22Rv1 (cell line): ENCODE results near the gene VGLL4.

Experiments used
- H3K27ac ChIP-seq: fragments of 450-650 bp; 2 replicates; pipeline ENCODE4 v1.5.1; 2017
- ZFX ChIP-seq: fragments of 450-650 bp; IDR thresholded peaks from 2 replicates; pipeline ENCODE4 v1.6.1; 2017; ENCODE audit warnings: antibody characterized with exemption, borderline replicate concordance
- TF ChIP-seq, protein P1 (sequence below): fragments of 450-650 bp; IDR thresholded peaks from 2 replicates; pipeline ENCODE4 v1.5.1; 2017; ENCODE audit warnings: mild to moderate bottlenecking

VGLL4 gene

GRCh38 chr3:11679964-11680363 lies 36.2 kb upstream of the VGLL4 start:
- TF ChIP-seq, protein P1, sequence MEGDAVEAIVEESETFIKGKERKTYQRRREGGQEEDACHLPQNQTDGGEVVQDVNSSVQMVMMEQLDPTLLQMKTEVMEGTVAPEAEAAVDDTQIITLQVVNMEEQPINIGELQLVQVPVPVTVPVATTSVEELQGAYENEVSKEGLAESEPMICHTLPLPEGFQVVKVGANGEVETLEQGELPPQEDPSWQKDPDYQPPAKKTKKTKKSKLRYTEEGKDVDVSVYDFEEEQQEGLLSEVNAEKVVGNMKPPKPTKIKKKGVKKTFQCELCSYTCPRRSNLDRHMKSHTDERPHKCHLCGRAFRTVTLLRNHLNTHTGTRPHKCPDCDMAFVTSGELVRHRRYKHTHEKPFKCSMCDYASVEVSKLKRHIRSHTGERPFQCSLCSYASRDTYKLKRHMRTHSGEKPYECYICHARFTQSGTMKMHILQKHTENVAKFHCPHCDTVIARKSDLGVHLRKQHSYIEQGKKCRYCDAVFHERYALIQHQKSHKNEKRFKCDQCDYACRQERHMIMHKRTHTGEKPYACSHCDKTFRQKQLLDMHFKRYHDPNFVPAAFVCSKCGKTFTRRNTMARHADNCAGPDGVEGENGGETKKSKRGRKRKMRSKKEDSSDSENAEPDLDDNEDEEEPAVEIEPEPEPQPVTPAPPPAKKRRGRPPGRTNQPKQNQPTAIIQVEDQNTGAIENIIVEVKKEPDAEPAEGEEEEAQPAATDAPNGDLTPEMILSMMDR, result no peak
- TF ChIP-seq ZFX, result no peak
- no peak overlapping the region for H3K27ac ChIP-seq

DNA sequence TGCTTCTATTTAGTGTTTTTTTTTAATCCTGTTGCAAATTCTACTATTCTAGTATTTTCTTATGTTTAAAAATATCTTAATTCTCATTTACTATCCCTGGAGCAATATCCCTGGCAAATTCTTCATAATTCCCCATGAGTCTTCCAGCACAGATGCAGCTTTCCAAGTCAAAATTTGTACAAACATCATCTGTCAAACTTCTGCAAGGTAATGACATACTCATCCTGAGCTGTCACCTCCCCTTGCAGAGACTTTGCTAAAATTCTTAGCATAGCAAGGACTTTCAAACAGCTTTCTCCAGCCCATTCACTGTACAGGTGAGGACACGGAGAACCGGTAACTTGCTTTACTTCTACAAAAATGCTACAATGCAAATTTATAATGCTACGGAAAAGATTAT lies 28.6 kb upstream of the VGLL4 start:
- TF ChIP-seq, protein P1, result no peak
- no peak for TF ChIP-seq ZFX
- no peak overlapping the region for H3K27ac ChIP-seq

DNA sequence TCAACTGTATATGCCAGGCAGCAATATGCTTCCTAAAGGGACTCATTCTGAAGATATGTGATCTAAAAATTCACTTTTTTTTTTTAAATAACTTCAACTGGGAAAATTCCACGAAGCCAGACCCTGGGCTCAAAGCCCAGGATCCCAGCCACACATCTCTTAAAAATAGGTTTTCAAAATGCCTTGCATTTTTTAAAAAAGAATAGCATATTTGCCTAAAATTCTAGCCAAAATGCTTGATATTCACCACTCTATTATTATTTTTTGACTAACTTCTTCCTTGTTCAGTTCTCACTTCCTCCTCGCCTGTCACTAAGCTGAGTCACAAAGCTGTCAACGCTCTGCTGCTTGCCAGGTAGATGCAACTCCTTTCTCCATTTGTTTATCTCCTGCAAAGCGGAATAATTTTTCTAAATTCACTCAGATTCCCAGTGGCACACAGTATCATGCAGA lies 28.0 kb upstream of the VGLL4 start:
- no peak for TF ChIP-seq ZFX
- TF ChIP-seq, protein P1, result no peak
- H3K27ac ChIP-seq, result no peak overlapping the region

- TF ChIP-seq, protein P1, result no peak
- TF ChIP-seq ZFX, result no peak
- H3K27ac ChIP-seq, result no peak overlapping the region
Measured at GRCh38 chr3:11668243-11669235, 24.8 kb upstream of the VGLL4 start.

GRCh38 chr3:11665331-11665730 lies 21.6 kb upstream of the VGLL4 start:
- H3K27ac ChIP-seq, result no peak overlapping the region
- TF ChIP-seq, protein P1, result no peak
- no peak for TF ChIP-seq ZFX

DNA sequence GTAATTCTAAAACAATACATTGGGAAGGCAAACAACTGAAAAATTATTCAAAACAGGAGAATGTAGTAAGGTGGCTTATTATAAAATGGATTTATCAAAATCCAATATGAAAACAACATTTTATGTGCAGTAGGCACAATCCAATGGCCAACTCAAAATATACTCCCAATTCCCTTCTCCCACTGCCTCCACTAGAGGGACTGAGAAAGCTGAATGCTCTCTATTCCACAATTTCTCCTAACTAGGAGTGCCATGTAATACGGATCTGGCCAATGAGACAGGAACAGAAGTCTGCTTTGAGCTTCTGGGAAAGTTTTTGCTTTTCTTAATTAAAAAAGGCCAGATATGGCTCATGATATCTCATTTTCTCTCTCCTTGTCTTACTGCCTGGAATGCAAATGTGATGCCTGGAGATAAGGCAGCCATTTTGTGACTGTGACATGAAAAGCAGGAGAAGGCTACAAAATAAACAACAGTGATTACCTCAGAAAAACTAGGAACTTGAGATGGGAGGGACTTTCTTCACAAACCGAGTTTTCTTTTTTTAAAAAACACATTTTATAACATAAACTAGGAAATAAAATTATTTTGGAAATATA lies 18.8 kb upstream of the VGLL4 start:
- TF ChIP-seq ZFX, result no peak
- TF ChIP-seq, protein P1, result peak; percentile 37
- H3K27ac ChIP-seq, result no peak overlapping the region

DNA sequence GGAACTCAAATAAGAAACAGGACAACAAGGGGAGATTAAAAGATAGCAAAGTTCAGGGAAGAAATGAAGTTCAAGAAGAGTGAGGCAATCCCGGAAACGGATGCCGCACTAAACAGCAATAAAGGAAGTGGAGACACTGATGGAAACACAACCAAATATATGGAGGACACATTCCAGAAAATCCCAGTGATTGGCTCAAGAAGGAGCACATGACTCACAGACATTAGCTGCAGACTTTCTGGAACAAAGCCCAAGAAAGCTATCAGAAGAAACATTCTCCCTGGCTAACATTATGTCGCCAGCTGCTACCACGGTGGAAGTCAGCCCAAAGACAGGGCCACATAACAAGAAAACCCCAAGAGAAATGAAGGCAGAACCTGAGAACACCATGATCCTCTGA lies 18.1 kb upstream of the VGLL4 start:
- no peak overlapping the region for H3K27ac ChIP-seq
- TF ChIP-seq, protein P1, result no peak
- no peak for TF ChIP-seq ZFX
